ENCODE measurements around the gene KLHL10.

- TF ChIP-seq CTCF (IDR thresholded peaks at IDR 0.05; ENCODE audit: low read length) (no peak), EZH2 (IDR thresholded peaks at IDR 0.05; ENCODE audit: borderline replicate concordance, low read length) (no peak)
These were observed 44.5 kb upstream of the KLHL10 start for GRCh38 chr17:41792845-41793783.
